ENCODE measurements around the gene TYW5.

DNA sequence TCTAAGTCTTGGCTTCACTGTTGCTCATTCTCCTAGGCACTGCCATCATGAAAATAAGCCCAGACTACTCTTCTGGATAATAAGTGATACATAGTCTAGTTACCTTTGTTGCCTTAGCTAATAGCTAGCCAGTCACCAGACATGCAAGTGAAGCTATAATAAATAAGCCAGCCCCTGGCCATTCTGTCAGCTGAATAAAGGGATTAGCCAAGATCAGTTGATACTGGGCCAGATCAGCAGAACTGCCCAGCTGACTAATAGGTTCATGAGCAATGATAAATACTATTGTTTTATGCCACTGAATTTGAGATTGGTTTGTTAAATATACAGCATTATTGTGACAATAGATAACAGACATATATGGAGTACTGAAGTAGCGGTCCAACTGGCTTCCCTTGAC, 52.2 kb downstream of the TYW5 start:
- no peak for TF ChIP-seq ZNF274 (IDR thresholded peaks at IDR 0.05; ENCODE audit: low read depth, low read length)
- TF ChIP-seq SUZ12 (IDR thresholded peaks at IDR 0.05; ENCODE audit: extremely low read depth, insufficient read depth, insufficient read length) = no peak

Data from NT2/D1 (cell line).